HS-27A (cell line): ENCODE results near the gene FOXP4.

Experiments
- DNase-seq: peaks from one replicate; pipeline ENCODE4 v3.0.0-alpha.2; 2012; ENCODE audit warnings: low read depth, missing footprints

The FOXP4 gene

GRCh38 chr6:41625442-41625841 lies 79.3 kb downstream of the FOXP4 start:
- DNase-seq = no peak

DNA sequence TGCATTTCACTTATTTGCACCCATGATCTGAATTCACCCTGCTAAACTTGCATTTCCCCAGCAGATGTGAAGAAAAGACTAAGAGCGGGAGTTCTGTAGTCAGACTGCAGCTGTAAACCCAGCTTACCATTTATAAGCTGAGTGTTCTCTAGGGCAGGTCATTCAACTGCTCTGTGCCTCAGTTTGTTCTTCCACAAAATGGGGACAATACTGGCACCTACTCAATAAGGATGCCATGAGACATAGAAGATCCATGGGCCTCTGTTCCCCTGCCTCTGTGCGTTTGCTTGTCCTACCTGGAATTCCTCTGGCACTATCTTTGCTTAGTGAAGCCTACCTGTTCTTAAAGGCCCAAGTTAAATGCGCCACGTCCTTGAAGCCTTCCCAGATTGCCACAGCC lies 79.8 kb downstream of the FOXP4 start:
- no peak for DNase-seq

DNA sequence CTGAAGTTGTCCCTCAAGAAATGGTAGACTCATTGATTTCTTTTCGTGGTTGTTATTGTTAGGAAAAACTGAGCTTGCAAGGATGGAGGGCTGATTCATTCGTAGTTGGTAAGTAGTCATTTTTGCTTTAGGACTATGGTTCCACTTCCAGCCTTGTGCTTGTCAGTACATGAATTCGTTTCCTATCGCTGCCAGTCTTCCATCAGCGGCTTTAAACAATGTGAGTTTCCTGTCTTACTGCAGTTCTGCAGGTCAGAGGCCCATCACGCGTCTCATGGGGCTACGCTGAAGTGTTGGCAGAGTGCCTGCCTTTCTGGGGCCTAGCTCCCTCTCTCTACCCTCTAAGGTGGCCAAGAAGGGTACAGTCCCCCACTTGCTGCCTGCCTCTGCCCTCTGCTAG lies 80.7 kb downstream of the FOXP4 start:
- no peak for DNase-seq

DNA sequence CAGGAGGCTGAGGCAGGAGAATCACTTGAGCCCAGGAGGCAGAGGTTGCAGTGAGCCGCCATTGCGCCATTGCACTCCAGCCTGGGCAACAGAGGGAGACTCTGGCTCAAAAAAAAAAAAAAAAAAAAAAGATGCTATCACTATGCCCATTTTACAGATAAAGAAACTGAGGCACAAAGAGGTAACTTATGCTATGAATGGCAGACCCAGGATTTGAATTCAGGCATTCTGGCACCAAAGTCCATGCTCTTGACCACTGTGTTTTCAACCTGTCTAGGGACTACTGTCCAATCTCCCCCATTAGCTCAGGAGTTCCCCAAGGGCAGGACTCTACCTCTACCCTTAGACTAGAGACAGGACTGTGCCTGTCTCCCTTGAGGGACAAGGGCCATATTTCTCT lies 82.9 kb downstream of the FOXP4 start:
- DNase-seq = no peak

- DNase-seq = no peak
Observed at GRCh38 chr6:41630069-41630468, 83.9 kb downstream of the FOXP4 start.

GRCh38 chr6:41630946-41631345 lies 84.8 kb downstream of the FOXP4 start:
- no peak for DNase-seq

DNA sequence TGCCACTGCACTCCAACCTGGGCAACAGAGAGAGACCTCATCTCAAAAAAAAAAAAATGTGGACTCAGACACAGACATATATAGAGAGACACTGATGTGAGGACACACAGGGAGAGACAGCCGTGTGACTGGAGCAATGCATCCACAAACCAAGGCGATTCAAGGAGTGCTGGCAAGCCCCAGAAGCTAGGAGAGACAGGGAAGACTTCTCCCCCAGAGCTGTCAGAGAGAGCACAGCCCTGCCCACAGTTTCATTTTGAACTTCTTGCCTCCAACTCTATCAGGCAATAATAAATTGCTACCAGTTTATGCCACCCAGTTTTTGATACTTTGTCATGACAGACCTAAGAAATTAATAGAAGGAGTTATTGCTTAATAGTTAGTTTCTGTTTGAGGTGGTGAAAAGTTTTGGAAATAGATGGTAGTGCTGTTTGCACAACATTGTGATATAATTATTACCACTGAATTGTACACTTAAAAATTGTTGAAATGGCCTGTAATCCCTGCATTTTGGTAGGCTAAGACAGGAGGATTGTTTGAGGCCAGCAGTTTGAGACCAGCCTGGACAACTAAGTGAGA lies 87.0 kb downstream of the FOXP4 start:
- DNase-seq = no peak

DNA sequence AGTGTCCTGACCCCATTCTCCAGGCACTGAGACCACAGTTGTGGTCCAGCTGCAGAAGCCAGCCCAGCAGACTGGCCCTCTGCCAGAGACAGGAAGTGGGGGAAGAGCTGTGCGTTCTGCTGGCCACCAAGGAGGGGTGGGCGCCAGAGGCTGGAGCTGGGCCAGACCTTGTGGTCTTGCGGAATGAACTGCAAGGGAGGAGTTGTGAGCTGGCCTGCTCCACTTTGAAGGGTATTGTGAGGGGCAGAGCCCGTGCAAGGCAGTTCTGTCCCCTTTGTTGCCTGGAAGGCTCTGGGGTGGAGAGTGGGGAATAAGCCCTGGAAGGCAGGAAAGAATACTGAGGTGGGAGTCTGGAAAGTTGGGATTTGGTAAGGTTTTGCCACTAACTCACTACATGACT lies 88.5 kb downstream of the FOXP4 start:
- DNase-seq = peak; percentile 9

- no peak for DNase-seq
Observed at GRCh38 chr6:41635365-41635764, 89.2 kb downstream of the FOXP4 start.

DNA sequence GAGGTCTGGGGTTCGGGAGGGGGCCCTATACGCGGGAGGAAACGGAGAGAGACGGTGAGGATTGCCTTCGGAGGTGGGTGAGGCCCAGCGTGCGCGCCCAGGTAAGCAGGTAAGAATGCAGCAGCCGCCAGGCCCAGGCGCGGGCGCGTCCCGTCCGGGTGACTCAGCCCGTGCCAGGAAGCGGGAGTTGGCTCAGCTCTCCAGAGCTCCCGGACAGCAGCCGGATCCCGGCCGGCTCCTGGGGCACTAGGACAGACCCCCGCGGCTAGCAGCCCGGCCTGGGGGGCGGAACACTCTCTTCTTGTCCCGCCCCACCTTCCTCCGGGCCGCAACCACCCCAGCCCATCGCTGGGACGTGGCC lies 90.6 kb downstream of the FOXP4 start:
- no peak for DNase-seq

- no peak for DNase-seq
Observed at GRCh38 chr6:41637194-41638001, 91.2 kb downstream of the FOXP4 start.

- no peak for DNase-seq
Observed at GRCh38 chr6:41638002-41638934, 92.1 kb downstream of the FOXP4 start, which contains the start of gene MDFI. MDFI (plus strand) TSS chr6:41638468; CDS start chr6:41638750, 282 bp downstream.

DNA sequence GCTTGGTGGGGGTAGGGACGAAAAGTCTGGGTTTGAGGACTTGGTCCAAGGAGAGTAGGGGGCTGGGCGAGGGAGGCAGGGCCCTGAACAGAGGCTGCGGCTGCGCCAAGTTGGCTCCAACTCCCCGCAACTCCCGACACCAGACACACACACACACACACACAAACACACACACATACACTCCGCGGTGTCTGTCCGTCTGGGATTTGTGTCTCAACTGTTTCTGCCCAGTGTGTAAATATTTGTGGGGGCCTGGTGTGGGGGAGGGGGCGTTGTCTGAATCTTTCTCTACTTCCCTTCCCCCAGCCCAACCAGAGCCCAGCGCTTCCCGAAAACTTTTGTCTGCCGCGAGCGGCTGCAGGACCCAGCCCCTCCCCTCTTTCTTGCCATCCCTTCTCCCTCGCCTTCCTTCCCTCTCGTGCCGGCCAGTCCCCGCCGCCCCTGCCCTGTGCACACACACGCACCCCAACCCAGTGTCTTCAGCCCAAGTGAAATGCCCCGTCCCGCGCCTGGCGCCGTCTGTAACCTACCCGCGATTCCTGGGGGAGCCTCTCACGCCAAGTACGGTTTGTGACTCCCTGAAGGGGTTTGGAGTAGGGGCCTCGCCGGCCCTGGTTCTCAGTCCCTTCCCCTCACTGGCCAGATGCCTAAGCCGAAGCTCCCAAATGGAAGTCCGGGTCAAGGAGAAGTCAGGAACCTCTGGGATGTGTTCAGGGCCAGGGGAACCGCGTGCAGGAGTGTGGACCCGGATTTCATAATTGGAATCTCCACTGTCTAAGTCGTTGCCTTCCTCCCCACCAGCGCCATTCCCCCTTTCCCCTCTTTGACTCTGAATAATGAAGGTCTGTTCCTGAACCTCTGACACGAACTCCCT lies 93.0 kb downstream of the FOXP4 start:
- no peak for DNase-seq

DNA sequence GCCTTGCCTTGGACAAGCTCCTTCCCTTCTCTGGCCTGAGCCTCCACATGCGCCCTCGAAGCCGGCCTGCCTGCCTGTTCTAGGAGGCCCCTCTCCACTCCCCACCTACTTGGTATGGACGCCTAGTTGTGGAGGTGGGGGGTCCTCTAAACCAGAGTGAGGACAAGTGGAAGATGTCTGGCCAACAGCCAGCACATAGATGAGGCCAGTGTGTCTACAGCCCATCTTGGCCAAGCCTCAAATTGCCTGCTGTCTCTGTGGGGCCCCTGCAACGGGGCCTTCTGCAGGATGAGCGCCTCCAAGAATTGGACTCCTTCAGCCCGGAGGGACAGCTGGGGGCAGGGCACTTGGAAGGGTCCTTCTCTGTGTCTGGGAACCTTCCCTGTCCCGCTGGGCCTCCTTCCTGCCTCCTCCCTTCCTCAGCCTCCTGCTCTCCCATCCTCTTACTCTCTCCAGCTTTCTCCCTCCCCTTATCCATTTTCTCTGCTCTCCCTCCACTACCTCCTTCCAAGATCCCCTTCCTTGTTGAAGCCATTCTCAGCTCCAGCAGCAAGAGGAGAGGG lies 93.7 kb downstream of the FOXP4 start:
- DNase-seq = no peak

DNA sequence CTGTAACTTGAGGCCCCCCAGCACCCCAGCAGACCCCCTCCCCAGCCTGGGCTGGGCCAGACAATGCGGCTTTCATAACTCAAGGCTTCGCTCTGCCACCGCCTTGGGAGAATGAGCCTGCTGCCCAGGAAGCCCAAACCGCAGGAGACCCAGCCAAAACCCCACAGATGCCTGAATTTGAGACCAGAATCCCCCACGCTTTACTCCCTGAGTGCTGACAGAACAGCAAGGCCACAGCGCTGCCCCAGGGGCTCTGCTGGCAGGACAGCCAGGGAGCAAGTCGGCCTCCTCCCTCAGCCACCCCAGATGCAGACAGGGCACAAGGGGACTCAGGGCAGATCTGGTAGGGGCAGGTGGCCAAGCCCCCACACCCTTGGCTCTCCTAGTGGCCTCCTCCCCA lies 94.2 kb downstream of the FOXP4 start:
- DNase-seq = no peak

GRCh38 chr6:41641352-41641925 lies 95.3 kb downstream of the FOXP4 start:
- no peak for DNase-seq

DNA sequence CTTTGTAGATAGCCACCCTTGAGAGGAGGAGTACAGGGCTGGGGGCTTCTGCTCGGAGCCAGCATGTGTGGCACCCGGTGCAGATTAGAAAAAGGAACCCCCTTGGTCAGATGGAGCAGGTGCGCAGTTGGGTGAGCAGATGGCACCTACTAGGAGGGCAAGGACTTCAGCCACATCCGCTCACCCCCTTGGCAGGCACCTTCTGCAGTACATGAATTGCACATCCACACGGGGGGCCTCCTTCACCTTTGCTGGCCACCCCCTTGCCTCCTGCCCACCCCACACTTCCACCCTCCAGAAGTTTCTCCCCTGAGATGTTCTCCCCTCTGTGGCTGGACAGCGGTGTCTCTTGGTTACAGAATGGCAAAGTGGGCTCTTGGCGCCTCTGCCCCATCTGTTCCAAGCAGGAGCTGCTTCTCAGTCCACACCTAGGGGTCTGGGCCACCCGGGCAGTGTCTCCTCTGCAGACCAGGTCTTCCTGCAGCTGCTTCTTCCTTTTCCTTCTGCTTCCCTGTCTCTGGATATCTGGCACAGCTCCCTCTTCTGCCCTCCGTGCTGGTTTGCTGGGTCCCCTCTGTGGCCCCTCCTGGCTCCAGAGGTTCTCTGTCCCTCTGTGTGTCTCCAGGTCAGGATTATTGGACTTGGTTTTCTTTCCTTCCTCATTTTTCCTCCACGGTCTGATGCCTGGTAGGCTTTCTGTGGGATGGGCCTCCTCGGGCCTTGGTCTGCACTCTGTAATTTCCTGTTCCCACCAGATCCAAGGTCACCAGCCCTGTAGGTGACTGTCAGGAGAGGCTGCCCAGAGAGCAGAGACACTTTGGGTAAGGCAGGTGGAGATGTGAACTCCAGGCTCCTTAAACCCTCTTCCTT lies 96.1 kb downstream of the FOXP4 start:
- no peak for DNase-seq

DNA sequence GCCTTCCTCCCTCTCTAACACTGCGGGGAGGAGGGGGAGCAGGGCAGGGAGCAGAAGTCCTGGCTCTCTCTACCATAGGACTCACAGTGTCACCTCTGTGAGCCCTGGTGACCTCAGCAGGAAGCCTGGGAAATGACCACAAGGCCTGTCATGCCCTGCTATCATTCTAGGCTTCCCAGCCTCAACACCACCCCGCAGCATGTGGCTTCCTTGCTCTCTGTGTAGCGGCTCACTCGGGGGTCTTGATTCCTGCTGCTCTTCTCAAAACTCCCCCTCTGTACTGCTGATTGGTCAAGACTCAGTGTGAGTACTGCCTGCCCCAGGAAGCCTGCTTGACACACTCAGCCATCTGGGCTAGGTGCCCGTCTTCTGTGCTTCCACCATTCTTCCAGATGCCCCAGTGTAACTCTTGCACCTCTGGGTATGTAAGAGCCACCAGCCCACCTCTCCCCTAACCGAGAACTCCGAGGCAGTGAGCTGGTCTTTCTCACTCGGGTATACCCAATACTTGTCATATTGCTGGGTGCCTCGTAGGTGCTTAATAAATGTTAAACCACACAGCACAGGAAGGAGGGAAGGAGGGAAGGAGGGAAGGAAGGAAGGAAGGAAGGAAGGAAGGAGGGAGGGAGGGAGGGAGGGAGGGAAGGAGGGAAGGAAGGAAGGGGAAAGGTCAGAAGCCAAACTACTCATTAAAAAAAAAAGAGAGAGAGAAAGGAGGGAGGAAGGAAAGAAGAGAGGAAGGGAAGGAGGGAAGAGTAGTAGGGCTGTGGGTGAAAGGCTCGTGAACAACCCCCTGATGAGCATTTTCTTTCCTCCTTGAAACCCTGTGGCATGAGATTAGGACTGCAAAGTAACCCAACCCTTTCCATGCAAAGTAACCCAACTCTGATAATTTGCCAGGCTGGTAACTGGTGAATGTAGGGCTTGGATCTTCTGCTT lies 97.0 kb downstream of the FOXP4 start:
- no peak for DNase-seq

GRCh38 chr6:41643899-41644269 lies 97.7 kb downstream of the FOXP4 start:
- DNase-seq = no peak
